ENCODE measurements around the gene CTPS1. TPM values are rescaled to one million over a fixed set of nuclear protein-coding genes. Genes with fewer than 3 reads are reported as not detected.
A peak's percentile ranks its signal among the peaks of the same experiment; 100 is the strongest.

Gene CTPS1
- total RNA-seq, 1 experiment from 2014 or later = 139 TPM

DNA sequence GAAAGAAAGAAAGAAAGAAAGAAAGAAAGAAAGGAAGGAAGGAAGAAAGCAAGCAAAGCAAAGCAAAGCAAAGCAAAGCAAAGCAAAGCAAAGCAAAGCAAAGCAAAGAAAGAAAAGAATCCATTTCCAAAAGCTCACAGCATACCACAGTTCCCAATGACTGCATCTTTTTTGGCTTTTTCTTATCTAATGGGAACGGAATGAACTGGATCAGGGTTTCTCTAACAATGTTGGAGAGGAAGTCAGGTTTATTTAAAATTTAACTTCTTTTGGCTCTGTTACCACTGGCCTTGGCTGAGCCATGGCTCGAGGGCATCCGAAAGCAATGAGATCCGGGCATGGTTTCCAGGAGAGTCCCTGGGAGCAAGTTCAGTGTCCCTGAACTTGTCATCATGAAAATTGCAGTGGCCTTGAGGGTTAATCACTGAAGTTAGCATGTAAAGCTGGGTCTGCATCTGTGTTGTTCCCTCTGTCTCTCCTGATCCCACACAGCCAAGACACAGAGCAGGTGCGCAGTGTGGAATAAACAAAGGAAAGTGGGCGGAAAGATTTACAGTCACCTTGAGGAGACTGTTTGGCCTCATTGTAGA, 34.6 kb upstream of the CTPS1 start:
- peaks cover 4% of the 10 kb centered on the region for H3K4me1 ChIP-seq (ENCODE audit: insufficient read depth, low read length, poor library complexity, severe bottlenecking)
- H3K27ac ChIP-seq (ENCODE audit: low read depth, low read length, poor library complexity, severe bottlenecking) = no peak overlapping the region
- H3K9me3 ChIP-seq (ENCODE audit: low read depth, low read length, poor library complexity, severe bottlenecking) = no peaks in the 10 kb centered on the region
- H3K36me3 ChIP-seq (ENCODE audit: insufficient read depth, low read length, poor library complexity, severe bottlenecking) = no peaks in the 10 kb centered on the region
- no peaks in the 10 kb centered on the region for H3K27me3 ChIP-seq (replicated peaks; ENCODE audit: insufficient read depth, low read depth, low read length, poor library complexity)
- CTCF ChIA-PET = no interaction called here
- BruUV-seq (replicated peaks) = no TSS peak
- no peak overlapping the region for H3K4me3 ChIP-seq (ENCODE audit: low read depth, low read length, poor library complexity, severe bottlenecking)
- no peak for DNase-seq (ENCODE audit: low spot score)
- intact Hi-C loops (cut with micrococcal nuclease; ENCODE audit: unreplicated experiment) = no loop called here
- TF ChIP-seq EZH2 (IDR thresholded peaks at IDR 0.05; ENCODE audit: borderline replicate concordance, low read depth, low read length, poor library complexity, severe bottlenecking) (no peak), CTCF (conservative IDR thresholded peaks at IDR 0.05; ENCODE audit: low read depth, low read length) (no peak)
- POLR2A ChIA-PET (ENCODE audit: low non-redundant PET) = no interaction called here

- no TSS peak for BruUV-seq (replicated peaks)
Measured at GRCh38 chr1:40945491-40945973, 34.0 kb upstream of the CTPS1 start.

DNA sequence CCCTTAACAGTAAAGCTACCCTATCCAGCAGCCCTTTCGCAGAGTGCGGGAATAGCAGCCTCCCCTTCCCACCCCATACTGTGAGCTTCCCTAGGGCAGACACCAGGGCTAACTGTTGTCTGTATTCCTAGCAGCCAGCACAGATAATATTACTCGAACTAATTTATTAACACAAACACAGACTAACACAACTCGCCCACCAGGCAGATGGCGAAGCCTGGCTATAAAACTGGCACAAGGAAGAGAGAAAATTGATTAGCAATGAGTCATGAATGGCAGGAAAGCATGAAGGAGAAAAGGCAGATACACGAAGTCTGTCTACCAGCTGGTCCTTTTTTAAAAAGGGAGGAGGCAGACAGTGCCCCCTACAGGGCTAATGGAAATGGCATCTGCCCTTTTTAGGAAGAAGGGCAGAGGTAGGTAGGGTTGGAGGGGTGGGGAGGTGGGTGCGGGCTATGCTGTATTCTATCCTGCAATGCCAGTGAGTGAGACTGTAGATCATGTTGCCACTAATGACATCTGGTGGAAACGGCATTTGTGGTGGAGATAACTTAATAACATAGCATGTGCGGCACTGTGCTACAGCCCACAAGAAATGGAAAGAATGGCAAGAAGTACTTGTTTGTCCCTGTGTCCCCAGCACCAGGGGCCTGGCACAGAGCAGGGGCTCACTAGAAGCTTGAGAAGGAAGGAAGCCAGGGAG, 30.6 kb upstream of the CTPS1 start:
- no peak overlapping the region for H3K27ac ChIP-seq (ENCODE audit: low read depth, low read length, poor library complexity, severe bottlenecking)
- H3K4me3 ChIP-seq (ENCODE audit: low read depth, low read length, poor library complexity, severe bottlenecking) = no peak overlapping the region
- intact Hi-C loops (cut with micrococcal nuclease; ENCODE audit: unreplicated experiment) = no loop called here
- no peaks in the 10 kb centered on the region for H3K36me3 ChIP-seq (ENCODE audit: insufficient read depth, low read length, poor library complexity, severe bottlenecking)
- H3K9me3 ChIP-seq (ENCODE audit: low read depth, low read length, poor library complexity, severe bottlenecking) = no peaks in the 10 kb centered on the region
- peak; percentile 84 for DNase-seq (ENCODE audit: low spot score)
- H3K4me1 ChIP-seq (ENCODE audit: insufficient read depth, low read length, poor library complexity, severe bottlenecking) = peaks cover 4% of the 10 kb centered on the region
- ChIA-PET CTCF (interaction anchor here (0.6 to 1.3 kb wide), 14 partner anchors 10 to 241 kb away, joined by 3 to 22 read pairs (median 4); no protein-coding TSS in a partner anchor), POLR2A (ENCODE audit: low non-redundant PET) (interaction anchor here (0.6 kb wide), 1 partner anchor 408 kb away, joined by 9 read pairs; no protein-coding TSS in a partner anchor)
- BruUV-seq (replicated peaks) = no TSS peak
- TF ChIP-seq CTCF (conservative IDR thresholded peaks at IDR 0.05; ENCODE audit: low read depth, low read length) (peak; percentile 86), EZH2 (IDR thresholded peaks at IDR 0.05; ENCODE audit: borderline replicate concordance, low read depth, low read length, poor library complexity, severe bottlenecking) (no peak)
- H3K27me3 ChIP-seq (replicated peaks; ENCODE audit: insufficient read depth, low read depth, low read length, poor library complexity) = no peaks in the 10 kb centered on the region

More at GRCh38 chr1:40945491-40945973, 34.0 kb upstream of the CTPS1 start:
- no peaks in the 10 kb centered on the region for H3K9me3 ChIP-seq (ENCODE audit: low read depth, low read length, poor library complexity, severe bottlenecking)
- ChIA-PET POLR2A (ENCODE audit: low non-redundant PET) (no interaction called here), CTCF (no interaction called here)
- intact Hi-C loops (cut with micrococcal nuclease; ENCODE audit: unreplicated experiment) = no loop called here
- no peaks in the 10 kb centered on the region for H3K27me3 ChIP-seq (replicated peaks; ENCODE audit: insufficient read depth, low read depth, low read length, poor library complexity)
- no peak overlapping the region for H3K27ac ChIP-seq (ENCODE audit: low read depth, low read length, poor library complexity, severe bottlenecking)
- H3K36me3 ChIP-seq (ENCODE audit: insufficient read depth, low read length, poor library complexity, severe bottlenecking) = no peaks in the 10 kb centered on the region
- no peak for DNase-seq (ENCODE audit: low spot score)
- H3K4me1 ChIP-seq (ENCODE audit: insufficient read depth, low read length, poor library complexity, severe bottlenecking) = peaks cover 4% of the 10 kb centered on the region
- H3K4me3 ChIP-seq (ENCODE audit: low read depth, low read length, poor library complexity, severe bottlenecking) = no peak overlapping the region
- no peak for TF ChIP-seq CTCF (conservative IDR thresholded peaks at IDR 0.05; ENCODE audit: low read depth, low read length)
- no peak for TF ChIP-seq EZH2 (IDR thresholded peaks at IDR 0.05; ENCODE audit: borderline replicate concordance, low read depth, low read length, poor library complexity, severe bottlenecking)
